NCI-H226 (cell line): ENCODE results near the gene PACSIN2.
"Not testable (repeated sequence)": the region's sequence is repeated elsewhere in the genome, so short reads cannot be mapped to it uniquely, and the experiment has no call there.

Source experiments
- DNase-seq: peaks from one replicate; pipeline ENCODE4 v3.0.0-alpha.2; 2015

PACSIN2 gene

DNA sequence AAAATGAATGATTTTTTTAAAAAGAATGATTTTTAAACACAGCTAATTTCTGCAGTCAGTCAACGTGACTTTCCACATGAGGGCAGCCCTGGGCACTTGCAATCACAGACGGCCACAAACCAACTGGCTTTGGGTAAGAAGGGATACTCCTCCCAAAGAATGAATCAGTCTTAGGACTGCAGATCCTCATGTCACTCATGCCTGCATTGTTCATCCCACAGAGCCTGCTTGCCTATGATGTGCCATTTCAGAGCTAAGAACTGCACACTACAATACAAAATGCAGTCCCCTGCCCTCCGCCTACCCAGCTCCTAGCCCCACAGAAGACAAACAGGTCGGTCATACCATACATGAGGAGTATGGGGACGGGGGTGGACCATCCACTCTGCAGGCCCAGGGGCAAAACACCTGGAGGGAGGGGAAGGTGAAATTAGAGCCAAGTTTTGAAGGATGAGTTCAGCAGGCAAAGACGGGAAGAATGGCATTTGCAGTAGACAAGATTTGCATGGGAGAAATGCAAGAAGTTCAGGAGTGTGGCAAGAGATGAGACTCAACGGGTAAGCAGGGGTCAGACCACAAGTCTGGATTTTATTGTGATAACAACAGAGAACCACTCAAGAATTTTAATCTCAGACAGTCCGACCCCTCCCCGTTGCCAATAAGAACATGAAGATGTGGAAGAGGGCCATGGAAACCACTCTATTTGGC, 24.7 kb downstream of the PACSIN2 start:
- peak; percentile 67 for DNase-seq

DNA sequence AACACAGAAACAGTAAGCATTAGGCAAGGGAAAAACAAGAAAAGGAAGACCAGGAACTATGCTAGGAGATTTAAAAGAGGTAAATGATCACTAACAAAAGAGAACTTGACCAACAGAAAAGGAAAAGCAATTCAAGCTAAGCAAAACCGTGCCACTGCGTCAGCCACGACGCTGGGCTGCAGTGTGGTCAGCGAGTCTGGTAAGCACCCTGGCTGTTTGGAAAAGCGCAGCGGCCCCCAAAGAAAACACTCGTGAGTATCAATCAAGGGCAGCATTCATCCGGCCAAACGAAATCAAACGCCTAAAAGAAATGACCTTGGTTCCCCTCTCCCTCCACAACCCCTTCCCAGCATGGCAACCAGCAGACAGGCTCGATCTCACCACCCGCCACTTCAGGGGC, 28.8 kb downstream of the PACSIN2 start:
- DNase-seq, result no peak

DNA sequence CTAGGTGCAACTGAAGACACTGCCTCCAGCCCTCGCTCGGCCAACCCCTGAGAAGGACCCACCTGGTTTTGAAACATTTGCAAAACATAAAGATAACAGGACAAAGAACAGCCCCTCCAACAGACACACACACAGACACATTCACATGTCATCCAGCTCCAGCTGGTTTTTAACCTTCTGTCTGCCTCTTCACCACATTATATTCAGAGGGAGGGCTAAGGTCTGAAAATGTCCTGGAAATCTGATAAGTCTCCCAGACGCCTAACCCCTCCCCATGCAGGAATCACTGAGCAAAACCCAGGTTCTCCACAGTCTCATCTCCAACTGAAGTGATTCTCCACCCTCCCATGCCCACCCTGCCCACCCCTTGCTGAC, 29.4 kb downstream of the PACSIN2 start:
- no peak for DNase-seq

DNA sequence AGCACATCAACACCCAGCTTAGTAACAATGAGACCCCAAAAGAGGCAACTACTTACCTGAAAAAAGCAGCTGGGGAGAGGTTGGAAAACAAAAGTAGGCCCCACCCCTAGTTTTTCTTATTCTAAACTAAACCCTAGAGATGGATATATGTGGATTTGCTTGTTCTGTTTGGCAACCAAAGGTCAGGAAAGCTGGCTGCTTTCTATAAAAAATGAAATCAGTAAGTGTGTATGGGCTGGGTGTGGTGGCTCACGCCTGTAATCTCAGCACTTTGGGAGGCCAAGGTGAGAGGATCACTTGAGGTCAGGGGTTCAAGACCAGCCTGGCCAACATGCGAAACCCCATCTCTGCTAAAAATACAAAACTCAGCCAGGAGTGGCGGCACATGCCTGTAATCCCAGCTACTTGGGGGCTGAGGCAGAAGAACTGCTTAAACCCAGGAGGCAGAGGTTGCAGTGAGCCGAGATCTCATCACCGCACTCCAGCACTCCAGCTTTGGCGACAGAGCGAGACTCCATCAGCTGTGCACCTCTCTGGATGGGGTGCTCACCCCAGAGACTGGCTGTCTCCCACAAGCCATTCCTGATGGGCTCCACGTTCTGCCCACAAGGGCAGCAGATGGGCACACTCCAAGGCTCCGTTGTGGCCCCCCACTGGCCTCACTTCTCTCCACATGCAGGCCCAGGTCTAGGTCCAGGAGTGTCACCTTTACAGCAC, 30.0 kb downstream of the PACSIN2 start:
- DNase-seq, result no peak

DNA sequence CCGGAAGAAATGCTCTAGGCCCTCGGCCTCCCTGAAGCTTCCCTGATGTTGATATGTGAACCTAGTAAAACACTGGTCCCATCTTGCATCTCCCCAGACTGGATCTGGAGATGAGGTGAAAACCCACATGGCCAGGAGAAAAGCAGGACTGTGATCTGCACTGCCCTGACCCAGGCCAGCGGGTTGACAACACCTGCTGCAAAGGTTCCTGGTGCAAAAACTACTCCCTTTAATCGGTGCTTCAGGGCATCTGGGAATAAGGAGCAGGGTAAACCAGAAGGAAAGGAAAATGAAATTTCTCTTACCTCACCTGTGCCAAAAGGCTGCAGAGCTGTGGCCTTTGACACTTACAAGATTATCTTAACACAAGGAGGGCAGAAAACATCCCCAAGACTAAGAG, 30.6 kb downstream of the PACSIN2 start:
- DNase-seq, result no peak

DNA sequence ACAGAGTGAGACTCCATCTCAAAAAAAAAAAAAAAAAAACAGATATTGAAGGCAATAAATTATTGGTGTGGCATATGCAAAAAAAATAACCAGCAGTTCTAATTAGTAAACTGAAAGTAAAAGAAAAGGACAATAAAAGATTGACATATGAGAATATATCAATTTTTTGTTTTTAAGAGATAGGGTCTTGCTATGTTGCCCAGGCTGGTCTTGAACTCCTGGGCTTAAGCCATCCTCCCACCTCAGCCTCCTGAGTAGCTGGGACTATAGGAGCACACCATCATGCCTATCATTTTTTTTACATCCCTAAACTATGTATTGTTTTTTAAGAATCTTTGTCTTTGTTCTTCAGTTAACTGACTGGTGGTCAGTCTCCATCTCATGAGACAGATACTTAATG, 31.5 kb downstream of the PACSIN2 start:
- no peak for DNase-seq

DNA sequence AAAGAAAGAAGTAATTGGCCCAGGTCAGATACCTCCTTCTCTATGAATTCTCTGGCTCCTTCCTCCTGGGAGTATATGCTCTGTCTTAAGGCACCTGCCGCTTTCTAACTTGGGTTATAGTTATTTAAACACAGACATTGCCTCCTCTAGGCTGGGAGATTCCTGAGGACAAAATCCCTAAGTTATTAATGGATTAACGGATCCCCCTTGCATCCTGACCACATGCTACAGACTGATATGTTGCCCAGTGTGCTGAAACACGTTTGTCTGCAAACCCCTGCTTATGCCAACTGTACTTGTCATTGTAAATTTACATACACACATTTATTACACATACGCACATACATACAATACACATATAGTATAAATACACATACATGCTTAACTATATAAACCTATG, 35.3 kb downstream of the PACSIN2 start:
- no peak for DNase-seq

DNA sequence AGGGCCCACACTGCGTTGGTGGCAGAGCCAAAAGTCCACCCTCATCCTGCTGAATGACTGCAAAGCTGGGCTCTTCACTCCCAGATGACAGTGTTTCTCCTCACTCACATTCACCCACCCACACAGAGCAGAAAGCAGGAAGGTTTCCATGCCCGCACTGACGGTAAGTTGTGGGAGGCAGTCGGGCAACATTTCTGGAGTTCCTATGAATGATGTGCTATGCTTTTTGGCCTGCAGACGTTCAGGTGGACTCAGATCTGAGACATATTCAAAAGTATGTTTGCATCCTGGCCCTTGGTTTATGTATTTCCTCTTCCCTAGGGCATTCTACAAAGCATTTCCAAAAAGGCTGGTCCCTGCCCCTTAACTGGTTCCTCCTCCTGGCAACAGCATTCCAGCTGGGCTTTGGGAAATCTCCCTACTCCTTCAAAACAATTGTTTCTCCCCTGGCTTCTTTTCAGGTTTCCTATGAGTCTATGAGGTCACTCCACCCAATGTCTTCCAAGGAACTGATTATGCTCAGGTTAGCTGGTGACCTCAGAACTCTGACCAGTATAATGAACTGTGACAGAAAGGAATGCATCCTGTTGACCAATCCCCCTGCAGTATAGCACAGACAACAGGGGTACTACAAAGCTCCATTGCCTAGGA, 36.4 kb downstream of the PACSIN2 start:
- peak; percentile 87 for DNase-seq

DNA sequence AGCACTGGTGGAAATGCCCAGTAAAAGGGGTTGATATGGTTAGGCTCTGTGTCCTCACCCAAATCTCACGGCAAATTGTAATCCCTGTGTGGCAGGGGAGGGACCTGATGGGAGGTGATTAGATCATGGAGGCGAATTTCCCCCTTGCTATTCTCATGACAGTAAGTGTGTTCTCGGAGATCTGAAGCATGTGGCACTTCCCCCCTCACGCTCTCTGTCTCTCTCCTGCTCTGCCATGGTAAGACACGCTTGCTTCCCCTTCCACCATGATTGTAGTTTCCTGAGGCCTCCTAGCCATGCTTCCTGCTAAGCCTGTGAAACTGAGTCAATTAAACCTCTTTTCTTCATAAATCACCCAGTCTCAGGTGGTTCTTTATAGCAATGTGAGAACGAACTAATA, 37.4 kb downstream of the PACSIN2 start:
- no peak for DNase-seq

DNA sequence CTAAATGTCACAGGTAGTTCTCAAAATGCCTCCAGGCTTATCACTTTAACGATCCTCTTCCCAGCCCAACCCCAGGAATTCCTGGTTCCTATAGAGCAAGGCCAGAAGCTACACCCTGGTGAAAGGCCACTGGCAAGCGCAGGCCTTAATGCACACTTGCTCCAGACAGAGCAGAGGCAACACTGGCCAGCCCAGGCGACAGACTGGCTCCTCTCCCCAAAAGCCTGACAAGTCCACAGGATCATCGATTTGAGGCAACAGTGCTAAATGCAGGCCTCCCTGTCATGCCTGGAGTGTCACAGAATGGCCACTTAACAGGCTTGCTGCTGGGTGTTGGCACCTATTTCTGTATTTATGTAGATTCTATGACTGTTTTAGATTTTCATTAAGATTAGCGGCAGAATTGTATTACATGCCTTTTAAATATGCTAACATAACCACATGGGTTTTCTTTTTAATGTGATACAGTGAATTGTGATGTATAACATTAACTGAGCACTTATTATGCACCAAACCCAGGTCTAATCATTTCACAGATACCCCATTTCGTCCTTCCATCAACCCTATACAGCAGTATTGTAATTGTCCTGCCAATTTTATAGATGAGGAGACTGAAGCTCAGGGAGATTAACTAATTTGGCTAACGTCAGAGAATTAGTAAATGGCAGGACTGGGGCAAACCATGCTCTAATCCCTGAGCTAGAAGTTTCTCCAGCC, 38.6 kb downstream of the PACSIN2 start:
- DNase-seq, result no peak

DNA sequence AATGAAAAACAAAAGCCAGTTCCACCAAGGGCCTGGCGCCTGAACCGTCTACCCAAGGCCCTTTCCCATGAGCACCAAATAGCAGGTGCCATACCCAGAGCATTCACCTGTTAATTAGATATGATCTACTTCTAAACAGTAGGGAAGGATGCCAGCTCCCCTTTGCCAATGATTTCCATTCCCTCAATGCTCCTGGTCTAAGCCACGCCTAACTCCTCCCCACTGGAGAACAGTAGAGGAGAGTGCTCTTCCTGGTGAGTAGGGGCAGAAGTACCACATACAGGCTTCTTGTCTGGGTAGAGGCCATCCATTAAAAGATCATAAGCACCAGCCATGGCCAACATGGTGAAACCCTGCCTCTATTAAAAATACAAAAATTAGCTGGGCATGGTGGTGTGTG, 40.7 kb downstream of the PACSIN2 start:
- no peak for DNase-seq

DNA sequence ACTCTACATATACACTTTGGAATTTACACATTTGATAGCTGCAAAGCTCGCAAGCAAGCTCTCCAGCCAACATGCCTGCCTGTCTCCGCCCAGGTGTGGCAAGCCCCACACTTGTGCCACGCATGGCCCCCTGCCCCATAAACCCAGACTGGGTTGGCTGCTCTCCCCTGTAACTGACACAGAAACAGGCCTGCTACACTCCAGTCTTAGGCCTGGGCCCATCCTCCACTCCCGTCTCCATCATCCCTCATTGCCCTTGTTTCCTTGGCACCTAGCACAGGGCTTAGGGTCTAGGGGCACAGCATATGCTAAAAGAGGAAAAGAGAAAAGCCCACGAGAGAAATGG, 41.4 kb downstream of the PACSIN2 start:
- no peak for DNase-seq

DNA sequence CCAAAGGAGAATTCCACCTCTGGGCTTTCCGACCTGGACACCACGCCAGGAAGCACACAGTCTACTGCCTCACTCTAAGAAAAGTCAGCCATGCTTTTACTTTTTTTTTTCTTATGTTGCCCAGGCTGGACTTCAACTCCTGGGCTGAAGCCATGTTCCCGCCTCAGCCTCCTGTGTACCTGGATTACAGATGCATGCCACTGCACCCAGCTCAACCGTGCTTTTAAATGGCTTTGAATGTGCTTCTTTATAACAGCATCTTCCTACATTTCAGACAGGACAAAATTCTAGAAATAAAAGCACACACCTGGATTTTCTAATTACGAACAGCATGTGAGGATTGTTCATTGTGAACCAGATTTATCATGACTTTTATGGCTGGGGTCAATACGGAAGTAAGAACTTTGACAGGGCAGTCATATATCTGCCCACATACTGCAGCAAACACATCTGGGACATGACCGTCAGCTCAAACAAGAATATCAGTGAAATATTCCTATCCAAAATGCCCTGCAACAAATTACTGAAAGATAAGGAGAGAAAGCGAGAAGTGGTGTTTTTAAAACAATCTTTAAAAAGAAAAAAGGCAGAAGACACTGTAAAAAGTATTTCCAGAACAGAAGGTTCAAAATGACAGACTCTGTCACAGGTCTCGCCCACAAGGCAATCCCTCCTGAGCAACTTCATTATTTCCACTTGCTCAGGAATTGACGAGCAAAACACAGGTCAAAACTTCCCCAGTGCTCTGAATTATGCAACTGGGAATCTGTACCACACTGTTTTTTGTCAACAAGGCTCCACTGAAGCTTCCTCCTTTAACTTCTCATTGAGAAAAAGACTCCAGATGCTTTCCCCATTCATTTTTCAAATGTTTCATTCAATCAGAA, 42.1 kb downstream of the PACSIN2 start:
- DNase-seq, result no peak

DNA sequence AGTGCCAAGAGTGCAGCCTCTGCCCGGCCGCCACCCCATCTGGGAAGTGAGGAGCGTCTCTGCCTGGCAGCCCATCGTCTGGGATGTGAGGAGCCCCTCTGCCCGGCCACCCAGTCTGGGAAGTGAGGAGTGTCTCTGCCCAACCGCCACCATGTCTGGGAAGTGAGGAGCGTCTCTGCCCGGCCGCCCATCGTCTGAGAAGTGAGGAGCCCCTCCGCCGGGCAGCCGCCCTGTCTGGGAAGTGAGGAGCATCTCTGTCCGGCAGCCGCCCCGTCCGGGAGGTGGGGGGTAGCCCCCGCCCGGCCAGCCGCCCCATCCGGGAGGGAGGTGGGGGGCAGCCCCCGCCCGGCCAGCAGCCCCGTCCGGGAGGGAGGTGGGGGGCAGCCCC, 43.5 kb downstream of the PACSIN2 start:
- not testable (repeated sequence) for DNase-seq

DNA sequence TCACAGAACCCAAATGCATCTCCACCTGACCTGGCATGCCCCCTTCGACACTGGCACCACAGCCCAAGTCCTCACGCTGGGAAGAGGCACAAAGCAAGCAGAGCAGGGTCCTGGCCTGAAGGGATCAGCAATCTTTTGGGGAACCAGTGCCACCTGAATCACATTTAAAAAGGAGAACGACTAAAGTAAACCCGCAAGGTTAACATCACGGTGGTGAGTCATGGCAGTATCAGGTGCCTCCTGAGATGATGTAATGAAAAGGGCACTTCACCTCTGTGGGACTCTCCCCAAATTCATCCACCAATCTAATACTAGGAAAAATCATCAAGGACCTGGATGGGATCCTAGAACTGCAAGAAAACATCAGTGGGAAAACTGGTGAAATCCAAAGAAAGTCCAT, 44.9 kb downstream of the PACSIN2 start:
- peak; percentile 37 for DNase-seq

DNA sequence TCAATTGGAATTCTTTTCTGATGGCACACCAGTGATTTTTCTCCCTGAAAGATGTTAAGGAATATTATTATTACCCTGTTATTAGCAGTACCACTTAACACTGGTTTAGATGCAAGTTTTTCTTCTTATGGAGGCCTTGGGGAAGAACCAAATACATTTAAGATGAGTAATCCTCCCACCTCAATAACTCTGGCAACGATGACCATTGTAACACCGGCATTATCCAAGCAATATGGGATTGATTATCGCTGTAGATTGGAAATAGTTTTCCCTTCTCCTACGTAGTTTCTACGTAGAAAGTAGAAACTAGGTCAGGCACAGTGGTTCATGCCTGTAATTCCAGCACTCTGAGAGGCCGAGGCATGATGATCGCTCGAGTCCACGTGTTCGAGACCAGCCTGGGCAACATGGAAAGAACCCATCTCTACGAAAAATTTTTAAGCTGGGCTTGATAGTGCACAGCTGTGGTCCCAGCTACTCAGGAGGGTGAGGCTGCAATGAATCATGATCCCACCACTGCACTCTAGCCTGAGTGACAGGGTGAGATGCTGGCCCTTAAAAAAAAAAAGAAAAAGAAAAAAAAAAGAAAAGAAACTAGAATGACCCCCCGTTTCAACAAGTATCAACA, 45.5 kb downstream of the PACSIN2 start:
- peak; percentile 23 for DNase-seq

DNA sequence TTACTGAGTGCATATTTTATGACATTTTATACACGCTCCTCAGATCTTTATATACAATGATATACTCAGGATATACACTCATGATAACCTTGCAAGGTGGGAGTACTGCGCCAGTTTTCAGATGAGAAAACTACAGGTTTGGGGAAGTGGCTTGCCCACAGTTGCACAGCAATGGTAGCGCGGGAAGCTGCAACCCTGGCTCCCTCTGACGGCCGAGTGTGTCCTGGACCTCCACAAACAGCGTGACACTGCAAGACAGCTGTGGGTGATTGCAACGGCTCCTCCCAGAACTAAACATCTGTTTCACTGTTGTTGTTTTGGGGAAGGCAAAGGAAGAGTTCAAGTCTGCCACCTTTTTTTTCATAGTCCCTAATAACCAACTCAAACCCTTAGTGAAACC, 47.0 kb downstream of the PACSIN2 start:
- no peak for DNase-seq

DNA sequence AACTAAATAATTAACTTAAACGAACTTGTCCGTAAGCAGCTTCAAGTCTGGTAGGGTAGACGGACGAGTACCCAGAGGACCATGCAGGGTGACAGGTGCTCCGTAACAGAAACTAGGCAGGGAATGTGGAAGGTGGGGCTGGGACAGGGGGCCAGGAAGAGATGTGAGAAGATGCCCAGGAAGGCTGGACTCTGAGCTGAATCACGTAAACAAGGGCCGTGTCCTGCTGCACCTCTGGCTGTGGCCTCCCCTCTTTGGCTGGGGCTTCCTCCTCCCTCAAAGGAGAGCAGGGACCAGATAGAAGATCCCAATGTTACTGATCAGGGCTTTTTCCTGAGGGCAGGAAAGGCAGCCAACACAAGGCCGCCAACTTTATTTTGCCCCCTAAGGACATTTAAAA, 47.9 kb downstream of the PACSIN2 start:
- DNase-seq, result no peak

DNA sequence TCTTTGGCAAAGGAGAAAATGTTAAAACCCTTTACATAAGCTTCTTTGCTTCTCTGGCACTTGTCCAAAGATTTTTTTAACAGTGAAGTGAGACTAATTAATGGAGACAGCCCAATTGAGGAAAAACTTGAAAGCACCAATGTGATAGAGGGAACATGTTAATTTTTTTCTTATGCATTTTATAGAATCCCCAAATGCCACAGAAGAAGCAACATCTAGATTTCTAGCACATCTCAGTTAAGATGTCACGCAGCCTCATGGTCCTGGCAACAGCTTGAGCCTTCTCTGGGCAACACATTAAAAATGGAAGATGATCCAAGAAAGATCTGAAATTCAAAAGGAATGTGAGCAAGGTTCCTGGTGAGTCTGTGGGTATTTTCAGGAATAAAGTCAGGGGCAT, 48.5 kb downstream of the PACSIN2 start:
- DNase-seq, result no peak

DNA sequence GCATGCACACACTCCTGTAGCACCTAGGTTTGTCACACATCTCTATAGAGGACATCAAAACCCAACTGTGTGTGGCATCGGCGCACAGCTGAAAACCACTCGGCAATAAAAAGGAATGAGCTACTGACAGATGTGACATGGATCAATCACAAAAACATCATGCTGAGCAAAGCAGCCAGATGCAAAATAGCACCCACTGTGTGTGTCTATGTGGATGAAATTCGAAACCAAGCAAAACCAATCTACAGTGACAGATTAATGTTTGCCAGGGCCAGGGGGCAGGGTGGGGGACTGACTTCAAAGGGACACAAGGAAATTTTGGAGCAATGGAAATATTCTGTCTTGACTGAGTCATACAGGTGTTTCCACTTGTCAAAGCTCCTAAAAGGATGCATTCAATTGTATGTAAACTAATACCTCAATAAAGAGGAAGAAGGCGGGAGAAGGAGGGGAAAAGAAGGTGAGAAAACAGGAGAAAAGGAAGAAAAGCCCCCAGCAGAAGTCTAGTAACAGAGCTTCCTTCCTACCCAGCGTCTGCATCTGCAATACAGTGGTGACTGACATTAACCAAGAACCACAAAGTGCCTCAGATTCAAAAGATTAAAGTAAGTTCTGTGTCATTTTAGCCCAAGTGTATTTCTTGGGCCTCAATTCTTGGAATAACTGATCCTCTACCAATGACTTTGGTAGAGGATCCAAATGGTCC, 49.8 kb downstream of the PACSIN2 start:
- no peak for DNase-seq

DNA sequence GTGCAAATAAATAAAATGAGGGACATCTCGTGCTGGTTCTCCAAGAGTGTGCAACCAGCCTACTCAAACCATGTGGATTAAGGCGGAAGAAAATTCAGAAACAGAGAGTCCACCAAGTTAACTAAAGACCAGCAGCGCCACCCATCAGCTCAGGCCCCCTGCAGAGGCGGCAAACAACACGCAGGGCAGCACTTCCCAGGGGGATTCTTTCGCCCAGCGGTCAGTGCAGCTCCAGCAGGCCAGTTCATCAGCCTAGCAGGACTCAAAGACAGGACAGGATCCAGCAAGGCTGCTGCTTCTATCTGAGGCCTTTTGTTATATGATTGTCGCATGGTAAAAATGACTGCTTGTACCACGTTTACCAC, 51.7 kb downstream of the PACSIN2 start:
- DNase-seq, result no peak
